Right forelimb (tissue), 1 donor: ENCODE results near the gene MDH1.
"Not testable (repeated sequence)": the region's sequence is repeated elsewhere in the genome, so short reads cannot be mapped to it uniquely, and the experiment has no call there.

Source experiments
- DNase-seq: peaks from one replicate; pipeline ENCODE4 v3.0.0-alpha.2; 2018

Gene MDH1

DNA sequence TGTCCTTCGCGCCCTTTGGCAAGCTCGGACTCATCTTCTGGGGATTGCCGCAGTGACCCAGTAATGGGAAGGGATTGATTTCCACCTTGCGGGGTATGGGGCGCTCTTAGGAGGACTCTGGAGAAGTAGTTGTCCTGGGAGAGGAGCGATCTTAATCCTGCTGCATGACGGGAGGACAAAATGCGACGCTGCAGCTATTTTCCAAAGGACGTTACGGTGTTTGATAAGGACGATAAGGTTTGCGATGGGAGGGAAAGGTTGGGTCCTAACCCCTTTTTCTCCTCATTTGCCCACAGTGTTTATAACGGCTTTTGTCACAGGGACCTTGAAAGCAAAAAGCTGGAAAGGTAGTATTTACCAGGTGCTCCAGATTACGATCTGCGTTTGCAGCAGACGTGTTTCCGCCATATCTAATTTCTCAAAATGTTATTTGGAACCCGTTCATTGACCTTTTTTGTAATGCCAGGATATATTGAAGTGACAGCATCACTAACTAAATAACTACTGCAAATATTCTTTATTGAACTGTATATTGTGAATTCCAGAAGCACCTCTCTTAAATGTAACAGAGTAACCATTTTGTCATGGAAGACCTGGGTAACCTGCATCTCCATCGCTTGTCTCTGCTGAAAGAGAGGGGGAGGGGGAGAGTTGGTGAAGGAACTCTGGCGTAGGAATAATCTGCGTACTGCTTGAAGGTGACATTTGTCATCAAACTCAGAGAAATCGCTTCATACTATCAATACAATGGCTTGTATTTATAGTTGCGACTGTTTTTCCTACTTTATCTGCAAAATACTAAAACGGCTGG is 590 bp downstream of the MDH1 start:
- no peak for DNase-seq

DNA sequence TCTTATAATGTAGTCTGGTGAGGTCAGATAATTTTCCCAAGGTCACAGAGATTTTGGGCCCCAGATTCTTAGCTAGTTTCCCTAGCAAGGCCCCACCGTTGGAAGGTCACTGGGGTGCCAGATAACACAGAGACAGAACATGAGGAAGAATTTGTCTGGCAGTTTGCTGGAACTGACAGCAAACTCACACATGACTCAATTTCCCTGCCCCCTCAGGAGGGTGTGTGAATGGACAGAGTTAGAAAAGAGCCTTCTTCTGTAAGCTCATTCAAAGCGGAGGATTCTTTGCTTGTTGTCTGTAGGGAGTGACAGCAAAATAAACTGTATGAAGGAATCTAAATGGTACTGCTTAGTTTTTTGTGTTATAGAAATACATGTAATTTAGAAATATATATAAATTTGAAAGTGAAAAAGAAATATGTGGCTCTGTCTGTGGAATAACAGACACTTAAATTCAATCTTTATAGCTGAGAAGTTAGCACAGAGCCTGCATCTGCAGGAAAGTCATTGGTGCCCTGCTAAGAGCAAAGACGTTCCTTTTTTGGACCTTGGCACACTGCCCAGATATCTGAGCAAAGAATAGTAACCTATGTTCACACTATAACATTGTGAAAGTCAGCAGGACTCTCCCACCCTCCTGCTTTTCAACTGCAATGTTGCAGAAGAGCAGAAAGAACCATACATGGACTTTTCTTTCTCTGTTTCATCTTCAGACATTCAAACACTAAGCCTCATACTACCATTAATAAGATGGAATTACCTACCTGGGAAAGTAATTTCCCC is 2.1 kb downstream of the MDH1 start:
- no peak for DNase-seq

DNA sequence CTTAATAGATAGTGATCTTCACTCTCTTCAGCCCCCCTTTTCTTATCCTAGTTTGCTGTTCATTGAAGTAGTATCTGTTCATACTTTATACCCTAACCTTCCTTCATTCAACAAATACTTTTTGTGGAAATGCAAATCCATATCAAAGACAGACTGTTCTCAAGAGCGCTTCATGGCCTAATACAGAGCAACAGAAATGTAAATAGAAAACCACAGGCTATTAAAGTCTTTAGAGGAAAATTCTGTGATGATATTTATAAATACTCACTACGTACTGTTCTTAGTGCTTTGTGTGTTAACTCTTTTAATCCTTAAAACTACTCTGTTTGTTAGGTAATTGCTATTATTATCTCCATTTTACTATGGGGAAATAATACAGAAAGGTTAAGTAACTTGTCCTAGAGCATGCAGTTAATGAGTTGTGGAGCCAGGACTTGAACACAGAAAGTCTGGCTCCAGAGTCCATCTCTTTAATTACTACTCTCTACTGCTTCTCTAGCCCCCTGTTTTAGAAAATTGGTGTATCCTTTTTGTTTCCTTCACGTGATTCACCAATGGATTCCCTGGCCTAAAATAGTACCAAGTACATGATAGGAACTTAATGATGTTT is 2.9 kb downstream of the MDH1 start:
- DNase-seq: no peak

DNA sequence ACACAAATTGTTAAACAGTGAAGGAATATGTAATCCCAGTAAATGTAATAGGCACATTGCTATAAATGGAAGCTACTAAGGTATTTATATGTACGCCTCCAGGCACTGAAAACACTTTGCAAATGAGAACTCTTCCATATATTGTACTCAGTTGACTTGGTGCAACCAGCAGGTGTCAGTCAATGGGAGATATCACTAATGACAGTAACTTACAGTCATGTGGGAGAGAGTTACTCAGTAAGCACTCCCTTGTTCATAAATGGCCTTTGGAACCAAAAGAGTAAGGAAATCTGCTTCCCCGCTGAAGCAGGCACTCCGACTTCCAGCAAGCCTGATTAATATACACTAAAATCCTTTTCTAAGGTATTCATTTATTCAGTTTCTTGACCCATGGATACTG is 5.9 kb downstream of the MDH1 start:
- DNase-seq: no peak

DNA sequence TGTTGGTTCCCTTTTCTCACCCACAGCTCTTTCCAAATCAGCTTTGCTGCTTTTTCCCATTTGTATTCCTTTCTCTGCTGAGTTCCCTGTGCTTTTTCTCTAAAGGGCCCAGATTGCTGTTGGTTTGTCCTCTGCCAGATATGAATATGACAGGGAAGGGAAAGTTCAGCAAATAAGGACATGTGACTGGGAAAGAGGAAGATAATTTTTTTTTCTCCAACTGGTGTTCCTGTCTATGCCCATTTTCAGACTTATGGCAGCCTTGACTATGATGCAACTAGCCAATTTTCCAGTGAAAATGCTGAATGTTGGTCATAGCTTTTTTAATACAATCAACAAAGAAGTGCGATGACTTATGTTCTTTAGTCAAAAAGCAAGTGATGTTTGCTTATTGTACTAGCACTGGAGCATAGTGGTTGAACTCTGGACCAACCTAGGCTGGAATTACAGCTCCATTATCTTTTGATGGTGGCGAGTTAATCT is 7.7 kb downstream of the MDH1 start:
- no peak for DNase-seq

DNA sequence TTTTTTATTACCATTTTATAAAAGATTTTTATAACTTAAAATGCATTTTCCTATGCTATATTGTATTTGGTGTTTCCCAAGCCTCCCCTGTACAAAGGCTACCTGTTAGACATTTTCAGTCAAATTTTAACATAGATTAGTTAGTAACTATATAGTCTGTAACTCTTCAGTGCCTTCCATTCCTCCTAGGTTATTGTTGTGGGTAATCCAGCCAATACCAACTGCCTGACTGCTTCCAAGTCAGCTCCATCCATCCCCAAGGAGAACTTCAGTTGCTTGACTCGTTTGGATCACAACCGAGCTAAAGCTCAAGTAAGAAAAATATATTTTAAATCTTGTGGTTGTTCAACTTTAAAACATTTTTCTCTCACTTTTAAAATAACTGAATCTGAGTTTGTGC is 10.2 kb downstream of the MDH1 start:
- DNase-seq: no peak

DNA sequence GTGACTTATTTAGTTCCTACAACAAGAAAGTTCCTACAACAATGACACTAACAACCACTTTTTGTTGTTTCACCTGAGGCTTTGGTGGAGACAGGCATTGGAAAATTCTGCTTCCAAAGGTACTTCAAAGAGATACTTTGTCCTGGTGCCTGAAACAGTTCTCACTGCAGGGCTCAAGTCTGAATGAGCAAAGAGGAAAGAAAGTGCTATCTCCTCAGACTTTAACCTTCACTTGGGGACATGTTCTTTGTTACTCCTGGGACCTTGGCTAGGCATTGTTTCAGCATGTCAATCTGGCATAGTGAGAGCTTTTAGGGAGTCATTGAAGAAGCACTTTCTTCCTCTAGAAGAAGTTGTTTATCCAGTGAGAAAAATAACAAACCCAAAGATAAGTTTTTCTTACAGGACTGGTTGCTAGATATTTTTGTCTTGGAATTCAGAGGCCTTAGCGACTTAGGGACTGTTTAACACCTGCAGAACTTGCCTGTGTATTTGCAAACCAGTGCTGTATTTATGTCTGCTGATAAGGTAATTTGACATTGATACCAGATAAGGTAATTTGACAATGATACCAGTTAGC is 12.2 kb downstream of the MDH1 start:
- no peak for DNase-seq

DNA sequence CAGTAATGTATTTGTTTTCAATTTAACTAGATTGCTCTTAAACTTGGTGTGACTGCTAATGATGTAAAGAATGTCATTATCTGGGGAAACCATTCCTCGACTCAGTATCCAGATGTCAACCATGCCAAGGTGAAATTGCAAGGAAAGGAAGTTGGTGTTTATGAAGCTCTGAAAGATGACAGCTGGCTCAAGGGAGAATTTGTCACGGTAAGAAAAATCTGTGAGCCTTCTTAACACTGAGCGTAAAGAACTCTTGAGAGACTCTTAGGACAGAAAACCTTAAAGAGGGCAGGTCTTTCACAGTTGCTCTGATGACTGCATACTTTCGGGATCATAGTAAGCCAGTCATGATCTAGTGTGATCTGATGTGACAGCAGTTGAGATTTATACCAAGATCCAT is 15.9 kb downstream of the MDH1 start:
- no peak for DNase-seq

DNA sequence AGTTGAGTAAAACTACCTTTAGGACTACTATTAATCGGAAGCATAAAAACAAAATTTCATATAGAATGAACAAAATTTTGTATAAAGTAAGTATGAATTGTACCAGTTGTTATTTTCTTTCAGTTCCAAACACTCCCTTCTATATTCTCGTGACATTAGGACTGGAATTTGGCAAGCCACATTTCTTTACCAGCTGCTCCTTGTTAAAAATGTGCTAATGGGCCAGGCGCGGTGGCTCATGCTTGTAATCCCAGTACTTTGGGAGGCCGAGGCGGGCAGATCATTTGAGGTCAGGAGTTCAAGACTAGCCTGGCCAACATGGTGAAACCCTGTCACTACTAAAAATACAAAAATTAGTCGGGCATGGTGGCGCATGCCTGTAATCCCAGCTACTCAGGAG is 20.1 kb downstream of the MDH1 start:
- DNase-seq: not testable (repeated sequence)

DNA sequence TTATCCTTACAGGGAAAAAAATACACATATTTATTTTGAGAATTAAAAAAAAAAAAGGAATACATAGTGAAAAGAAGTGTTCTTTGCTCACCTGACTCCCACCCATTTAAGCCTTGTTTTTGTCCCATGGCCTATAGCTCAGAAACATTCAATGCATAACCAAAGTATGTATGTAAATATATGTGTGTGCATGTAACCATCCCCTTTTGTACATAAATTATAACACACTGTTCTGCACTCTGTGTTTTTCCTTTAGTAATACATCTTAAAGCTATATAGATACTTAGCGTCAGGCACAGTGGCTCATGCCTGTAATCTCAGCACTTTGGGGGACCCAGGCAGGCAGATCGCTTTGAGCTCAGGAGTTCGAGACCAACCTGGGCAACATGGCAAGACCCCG is 21.8 kb downstream of the MDH1 start:
- no peak for DNase-seq

DNA sequence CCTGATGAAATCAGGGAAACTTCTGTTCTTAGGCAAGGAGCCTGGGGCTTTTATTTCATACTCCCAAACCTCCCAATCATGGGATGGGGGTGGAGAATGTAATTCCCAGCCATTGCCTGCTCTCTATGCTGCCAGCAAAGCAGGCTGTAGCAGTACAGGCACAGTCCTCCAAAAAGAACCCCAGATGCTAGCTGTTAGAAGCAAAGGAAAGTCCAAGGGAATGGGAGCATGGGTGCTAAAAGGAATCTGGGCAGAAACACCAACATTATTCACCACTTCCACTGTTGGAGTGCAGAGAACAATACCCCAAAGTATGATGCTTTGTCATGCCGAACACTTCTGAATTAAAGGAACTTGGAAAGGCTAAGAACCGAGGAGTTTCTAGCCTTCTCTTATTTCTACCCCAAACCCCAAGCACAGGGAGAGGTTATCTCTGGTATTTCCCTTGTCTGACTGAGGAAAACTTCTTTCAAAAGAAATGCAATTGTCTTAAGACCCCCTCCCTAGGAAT is 24.7 kb downstream of the MDH1 start:
- DNase-seq: no peak

DNA sequence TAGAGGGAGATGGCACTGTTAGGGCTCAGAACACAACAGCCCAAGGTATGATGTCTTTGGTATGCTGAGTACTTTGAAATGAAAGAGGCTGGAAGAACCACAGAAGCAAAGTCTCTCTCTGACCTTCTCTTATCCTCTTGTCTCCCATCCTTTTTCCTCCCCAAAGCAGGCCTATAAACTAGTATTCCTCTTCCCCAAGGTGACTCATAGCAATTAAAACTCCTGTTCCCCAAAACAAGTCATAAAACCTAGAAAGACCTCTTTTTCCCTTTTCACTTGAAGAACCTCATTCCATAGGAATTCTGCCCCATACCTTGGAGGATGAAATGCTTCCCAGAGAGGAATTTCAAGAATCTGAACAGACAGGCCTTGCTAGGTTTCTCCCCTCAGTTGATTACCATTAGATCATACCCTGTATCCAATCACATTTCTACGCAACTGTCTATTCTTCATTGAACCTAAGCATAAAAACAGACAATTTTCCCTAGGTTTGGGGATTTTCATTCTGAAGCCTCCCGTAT is 25.7 kb downstream of the MDH1 start:
- no peak for DNase-seq

DNA sequence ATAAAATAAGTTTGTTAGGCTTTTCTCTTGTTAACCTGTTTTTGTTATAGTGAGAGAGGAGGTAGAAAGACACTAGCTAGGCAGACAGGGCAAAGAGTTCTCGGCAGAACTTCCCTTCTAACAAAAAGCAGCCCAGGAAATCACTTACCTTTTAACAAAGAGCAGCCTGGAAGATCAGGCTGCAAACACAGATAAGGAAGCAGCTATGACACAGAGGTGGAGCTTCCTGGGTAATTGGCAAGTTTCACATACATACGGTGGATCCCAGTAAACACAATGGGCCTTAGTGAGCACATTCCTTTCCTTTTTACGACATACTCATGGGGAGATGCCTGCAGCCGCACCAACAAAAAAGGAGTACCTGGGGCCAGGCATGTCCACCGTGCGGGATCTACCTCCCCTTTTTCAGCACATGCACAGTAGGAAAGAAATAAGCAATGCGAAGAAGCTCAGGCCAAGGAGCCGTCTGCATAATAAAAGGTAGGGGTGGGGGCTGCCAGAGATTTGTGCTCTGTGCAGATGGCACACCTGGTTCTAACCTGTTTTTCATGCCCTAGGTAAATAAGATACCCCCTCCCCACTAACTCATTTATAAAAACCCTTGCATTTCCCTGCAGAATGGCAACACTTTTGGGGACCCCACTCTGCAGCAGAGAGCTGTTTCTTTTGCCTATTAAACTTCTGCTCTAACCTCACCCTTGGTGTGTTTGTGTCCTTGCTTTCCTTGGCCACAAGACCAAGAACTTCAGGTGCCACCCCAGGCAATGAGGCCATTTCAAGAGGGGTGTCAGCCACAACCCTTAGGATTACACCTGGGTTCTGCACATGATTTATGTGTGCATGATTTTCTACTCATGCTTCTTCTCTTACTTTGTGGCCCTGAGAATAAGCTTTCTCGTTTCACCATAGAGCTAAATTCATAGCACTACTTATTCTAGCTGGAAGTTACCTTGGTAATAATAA is 26.5 kb downstream of the MDH1 start:
- DNase-seq: no peak

DNA sequence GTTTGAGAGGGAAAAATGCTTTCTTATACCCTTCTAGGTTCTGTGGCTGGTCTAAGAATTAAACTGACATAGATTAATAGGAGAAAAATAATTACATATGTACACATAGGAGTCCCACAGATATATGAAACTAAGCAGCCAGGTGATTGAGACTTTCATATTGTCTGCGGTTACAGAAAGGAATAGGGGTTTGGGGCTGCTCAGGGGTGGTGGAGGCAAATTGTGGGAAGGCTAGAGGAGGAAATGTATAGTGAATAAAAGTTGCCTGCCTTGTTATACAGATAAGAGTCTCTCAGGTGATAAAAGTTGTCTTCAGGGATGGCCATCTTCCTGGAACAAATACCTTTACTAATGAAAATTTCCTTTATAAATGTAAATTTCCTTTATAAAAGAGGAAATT is 28.6 kb downstream of the MDH1 start:
- no peak for DNase-seq

DNA sequence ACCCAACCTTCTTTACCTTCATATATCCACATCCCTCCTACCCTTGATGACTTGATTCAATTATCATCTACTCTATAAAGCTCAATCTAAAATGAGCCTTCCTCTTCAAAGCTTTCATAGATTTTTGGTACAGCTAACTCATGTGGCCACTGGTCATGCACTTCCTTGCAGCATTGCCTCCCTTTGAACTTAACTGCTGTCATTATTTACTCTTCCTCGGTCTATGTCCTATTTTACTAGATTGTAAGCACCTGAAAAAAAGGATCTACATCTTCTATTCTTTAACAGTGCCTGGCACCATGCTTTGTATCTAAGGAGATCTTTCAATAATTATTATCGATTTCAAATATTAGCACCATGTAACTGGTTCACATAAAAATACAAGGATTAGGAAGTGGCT is 30.6 kb downstream of the MDH1 start:
- DNase-seq: no peak

DNA sequence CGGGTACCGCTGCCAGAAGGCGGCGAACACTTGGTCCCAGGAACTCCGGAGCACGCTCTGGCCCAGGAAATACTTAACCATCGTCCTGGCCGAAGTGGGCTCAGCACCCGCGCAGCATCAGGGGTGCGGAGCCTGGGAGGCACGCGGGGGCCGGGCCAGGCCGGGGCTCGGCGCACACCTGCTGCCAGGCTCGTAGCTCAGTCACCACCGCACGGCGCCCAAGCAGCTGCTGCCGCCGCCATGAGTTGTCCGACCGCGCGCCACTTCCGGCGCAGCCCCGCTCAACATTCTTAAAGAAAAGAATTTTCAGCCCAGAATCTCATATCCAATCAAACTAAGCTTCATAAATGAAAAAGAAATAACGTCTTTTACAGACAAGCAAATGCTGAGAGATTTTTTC is 34.0 kb downstream of the MDH1 start:
- no peak for DNase-seq

DNA sequence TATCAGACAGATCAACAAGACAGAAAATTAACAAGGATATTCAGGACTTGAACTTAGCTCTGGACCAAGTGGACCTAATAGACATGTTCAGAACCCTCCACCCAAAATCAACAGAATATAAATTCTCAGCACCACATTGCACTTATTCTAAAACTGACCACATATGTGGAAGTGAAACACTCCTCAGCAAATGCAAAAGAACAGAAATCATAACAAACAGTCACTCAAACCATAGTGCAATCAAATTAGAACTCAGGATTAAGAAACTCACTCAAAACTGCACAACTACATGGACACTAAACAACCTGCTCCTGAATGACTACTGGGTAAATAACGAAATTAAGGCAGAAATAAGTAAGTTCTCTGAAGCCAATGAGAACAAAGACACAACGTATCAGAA is 35.0 kb downstream of the MDH1 start:
- DNase-seq: not testable (repeated sequence)

DNA sequence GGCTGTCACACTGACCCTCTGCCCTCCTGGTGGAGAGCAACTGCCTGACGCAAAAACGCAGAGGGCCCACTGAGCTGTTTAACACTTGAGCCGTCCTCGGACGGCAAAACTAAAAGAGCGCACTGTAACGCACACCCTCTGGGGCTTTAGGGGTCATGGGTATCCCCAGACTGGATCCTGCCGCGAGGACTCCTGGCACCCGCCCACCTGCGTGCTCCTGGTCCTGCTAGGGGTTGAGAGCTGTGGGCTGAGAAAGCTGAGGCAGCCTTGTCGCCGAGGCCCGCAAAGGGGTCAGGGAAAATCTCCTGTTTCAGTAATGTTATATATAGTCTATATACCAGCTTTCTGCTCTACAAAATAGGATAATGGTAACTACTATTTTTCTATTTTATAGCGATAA is 39.1 kb downstream of the MDH1 start:
- no peak for DNase-seq

DNA sequence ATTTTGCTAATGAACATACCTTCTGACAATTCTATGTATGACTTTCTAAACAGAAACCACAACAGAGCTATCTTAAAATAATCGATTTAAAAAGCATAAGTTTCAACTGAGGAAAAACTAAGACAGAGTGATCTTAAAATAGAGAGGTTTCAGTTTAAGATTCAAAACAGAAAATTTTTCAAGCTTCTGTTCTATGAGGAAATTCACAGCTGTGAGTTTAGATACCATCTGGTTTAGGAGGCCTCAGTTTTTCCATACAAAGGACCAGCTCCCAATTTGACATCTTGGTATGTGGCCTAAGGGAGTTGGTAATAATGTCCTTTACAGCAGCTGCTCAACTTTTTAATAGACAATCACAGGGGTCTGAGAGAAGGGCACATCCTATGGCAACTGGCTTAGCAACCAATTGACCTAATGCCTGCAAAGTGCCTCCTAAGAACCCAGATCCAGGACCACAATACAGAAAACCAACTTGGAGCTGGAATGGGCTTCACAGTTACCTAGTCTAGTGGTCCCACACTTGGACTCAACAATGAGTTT is 39.7 kb downstream of the MDH1 start:
- DNase-seq: no peak

DNA sequence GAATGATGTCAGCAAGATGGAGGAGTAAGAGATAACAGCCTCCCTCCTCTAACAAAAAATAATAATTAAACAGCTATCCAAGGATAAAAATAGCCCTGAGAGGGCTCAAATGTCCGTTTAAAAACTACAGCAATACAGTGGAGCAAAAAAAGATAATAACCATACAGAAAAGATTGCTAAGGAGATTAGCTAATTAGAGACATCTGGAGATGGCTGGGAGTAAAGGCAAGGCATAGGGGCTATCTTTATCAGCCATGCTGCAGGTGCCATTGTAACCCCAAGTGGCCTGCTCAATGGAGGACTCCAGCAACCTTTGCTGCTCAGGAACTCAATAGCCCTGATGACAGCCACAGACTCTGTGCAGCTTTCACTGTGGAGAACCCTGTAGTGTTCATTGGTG is 42.7 kb downstream of the MDH1 start:
- DNase-seq: no peak

DNA sequence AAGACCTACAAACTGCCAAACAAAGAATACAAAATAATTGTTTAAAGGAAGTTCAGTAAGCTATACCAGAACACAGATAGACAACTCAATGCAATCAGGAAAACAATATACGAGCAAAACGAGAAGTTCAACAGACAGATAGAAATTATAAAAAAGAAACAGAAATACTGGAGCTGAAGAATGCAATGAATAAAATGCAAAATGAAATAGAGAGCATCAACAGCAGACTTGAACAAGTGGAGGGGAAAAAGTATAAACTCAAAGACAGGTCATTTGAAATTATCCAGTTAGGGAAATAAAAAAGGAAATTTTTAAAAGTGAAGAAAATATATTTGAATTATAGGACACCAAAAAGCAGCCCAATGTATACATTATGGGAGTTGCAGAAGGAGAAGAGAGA is 43.6 kb downstream of the MDH1 start:
- DNase-seq: no peak

DNA sequence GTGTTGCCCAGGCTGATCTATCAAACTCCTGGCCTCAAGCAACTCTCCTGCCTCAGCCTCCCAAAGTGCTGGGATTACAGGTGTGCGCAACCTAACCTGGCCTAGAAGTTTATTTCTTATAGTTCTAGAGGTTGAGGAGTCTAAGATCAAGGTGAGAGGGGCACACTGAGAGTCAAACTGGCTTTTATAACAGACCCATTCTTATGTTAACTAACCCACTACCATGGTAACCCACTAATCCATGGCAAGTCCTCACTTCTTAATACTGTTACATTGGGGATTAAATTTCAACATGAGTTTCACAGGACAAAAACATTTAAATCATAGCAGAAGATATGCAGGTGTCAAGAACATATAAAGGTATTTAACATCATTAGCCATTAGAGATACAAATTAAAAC is 50.6 kb downstream of the MDH1 start:
- no peak for DNase-seq
